PC-3 (cell line): Measurements from ENCODE around the gene LAIR2.

Source experiments
- CTCF ChIP-seq: fragments of 300-600 bp; sonication (generic); conservative IDR thresholded peaks from 2 replicates; pipeline ENCODE4 v1.5.1; 2017; ENCODE audit warnings: antibody characterized with exemption, low read depth, mild to moderate bottlenecking, low read length
- EZH2 ChIP-seq: fragments of 300-600 bp; sonication (generic); IDR thresholded peaks from one replicate; pipeline ENCODE4 v1.6.1; 2017; ENCODE audit warnings: antibody characterized with exemption, mild to moderate bottlenecking, low read length; ENCODE audit not compliant: unreplicated experiment
- EZH2phosphoT487 ChIP-seq: fragments of 300-600 bp; sonication (generic); IDR thresholded peaks from 2 replicates; pipeline ENCODE4 v1.6.1; 2018; ENCODE audit warnings: mild to moderate bottlenecking, antibody characterized with exemption, low read length, borderline replicate concordance

GRCh38 chr19:54485851-54486250 is 16.8 kb upstream of the LAIR2 start:
- TF ChIP-seq EZH2 (no peak), CTCF (no peak), EZH2phosphoT487 (no peak)
